EH (cell line): ENCODE results near the gene JOSD2.

ENCODE experiments used
- DNase-seq: peaks from one replicate; pipeline ENCODE4 v3.0.0-alpha.2; 2015; ENCODE audit warnings: low read depth

The JOSD2 gene

DNA sequence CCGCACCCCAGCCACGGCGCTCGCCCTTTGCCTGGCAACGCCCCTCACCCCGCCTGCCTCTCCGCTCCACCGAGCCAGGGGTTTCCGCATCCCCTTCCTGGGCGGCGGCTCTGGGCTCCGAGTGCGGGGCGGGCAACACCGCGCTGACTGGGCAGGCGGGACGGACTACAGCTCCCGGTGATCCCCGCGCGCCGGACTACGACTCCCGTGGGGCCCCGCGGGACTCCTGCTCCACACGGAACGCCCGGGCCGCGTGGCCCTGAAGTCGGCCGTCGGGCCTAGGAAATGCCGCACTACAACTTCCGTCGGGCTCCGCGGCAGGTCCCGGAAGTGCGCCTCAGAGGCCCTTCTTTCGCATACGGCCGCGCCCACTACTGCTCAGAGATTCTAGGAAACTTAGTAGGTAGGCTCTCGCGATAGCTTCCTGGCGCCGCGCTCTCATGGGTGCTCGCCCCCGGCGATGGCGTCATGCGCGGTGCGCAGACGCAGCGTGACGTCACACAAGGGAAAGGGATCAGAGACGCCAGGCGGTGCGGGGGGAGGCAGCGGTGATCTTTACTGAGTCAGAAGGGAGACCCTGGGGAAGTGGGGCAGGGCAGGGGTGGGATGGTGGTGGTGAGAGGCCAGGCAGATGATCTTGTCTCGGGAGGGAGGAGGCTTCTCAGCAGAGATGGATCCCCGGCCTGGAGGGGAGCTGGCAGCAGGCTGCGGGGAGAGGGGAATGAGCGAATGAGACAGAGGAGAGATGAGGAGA, at the start of gene JOSD2:
JOSD2 (minus strand) TSS at position 123 of the 754 bp plus-strand sequence. CDS start 760 bp downstream, outside the sequence.
- DNase-seq: peak; percentile 99

DNA sequence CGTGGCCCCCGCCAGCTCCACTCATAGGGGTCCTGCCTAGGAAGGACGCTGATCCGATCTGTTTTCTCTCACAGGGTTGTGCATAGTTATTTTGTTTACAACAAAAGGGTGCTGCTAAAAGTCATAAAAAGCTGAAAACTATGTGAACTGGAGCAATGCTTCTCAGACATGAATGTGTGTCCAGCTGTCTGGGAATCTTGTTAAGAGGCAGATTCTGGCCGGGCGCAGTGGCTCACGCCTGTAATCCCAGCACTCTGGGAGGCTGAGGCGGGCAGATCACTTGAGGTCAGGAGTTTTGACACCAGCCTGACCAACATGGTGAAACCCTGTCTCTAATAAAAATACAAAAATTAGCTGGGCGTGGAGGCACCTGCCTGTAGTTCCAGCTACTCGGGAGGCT, 48.6 kb upstream of the JOSD2 start:
- DNase-seq: no peak

- no peak for DNase-seq
Measured at GRCh38 chr19:50558449-50558848, 47.5 kb upstream of the JOSD2 start.

DNA sequence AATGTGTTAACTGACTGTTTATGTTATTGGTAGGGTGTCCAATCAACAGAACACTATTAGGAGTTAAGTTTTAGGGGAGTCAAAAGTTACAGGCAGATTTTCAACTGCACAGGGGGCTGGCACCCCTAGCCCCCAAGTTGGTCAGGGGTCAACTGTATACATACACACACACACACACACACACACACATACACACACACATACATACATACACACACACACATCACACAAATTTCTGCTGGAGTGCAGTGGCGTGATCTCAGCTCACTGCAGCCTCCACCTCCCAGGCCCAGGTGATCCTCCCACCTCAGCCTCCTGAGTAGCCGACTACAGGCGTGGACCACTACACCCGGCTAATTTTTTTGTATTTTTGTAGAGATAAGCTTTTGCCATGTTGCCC, 47.0 kb upstream of the JOSD2 start:
- DNase-seq: no peak

GRCh38 chr19:50557009-50557613, 46.1 kb upstream of the JOSD2 start:
- DNase-seq: no peak

GRCh38 chr19:50556282-50557008, 45.5 kb upstream of the JOSD2 start:
- DNase-seq: peak; percentile 68

DNA sequence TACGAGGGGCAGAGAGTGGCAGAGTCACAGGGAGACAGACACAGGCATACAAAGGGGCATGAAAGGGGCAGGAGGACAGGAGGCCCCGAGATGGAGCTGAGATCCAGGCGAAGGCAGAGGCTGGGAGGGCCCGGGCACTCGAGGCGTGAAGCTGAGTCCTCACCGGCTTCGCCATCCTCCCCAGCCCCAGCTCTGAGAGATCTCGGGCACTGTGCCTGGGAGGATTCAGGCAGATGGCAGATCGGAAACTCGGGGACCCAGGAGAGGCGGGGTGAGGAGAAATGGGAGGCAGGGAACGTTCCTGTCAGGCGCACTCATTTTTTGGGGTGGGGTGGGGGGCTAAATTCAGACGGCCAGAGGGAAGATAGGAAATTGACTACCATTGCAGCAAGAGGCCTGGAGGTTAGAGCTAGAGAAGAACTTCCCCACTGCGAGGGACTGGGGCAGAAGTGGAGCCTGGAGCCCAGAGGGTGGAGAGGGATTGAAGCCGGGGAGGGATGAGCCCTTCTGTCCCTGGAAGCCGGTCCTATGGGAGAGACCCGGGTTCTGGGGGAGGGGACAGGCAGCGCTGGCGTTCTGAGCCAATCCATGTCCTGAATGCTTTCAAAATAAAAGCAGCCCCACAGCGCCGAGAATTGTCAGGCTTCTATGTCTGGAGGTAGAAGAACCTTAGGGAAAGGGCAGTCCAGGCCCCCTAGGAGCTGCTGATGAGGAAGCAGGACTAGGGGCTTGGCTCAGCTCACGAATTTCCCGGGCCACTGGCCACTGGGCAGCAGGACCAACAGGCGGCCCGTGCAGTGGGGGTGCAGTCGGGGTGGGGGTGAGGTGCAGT, 44.7 kb upstream of the JOSD2 start:
- DNase-seq: no peak

DNA sequence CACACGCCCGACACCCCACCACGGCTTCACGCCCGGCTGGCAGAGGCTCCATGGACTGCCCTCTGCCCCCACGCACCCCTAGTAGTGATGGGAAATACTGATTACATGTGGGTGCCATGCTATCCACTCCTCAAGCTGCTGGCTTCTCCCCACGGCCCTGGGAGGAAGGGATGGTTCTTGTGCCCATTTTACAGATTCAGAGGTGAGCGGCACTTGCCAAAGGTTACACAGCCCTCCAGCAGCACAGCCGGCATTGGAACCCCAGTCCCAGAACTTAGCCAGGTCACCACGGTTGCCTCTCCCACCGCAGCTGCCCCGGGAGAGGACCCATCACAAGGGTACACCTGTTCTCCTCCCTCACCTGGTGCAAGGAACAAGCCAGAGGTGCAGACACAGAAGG, 44.0 kb upstream of the JOSD2 start:
- DNase-seq: no peak

GRCh38 chr19:50554212-50554611, 43.2 kb upstream of the JOSD2 start:
- no peak for DNase-seq

DNA sequence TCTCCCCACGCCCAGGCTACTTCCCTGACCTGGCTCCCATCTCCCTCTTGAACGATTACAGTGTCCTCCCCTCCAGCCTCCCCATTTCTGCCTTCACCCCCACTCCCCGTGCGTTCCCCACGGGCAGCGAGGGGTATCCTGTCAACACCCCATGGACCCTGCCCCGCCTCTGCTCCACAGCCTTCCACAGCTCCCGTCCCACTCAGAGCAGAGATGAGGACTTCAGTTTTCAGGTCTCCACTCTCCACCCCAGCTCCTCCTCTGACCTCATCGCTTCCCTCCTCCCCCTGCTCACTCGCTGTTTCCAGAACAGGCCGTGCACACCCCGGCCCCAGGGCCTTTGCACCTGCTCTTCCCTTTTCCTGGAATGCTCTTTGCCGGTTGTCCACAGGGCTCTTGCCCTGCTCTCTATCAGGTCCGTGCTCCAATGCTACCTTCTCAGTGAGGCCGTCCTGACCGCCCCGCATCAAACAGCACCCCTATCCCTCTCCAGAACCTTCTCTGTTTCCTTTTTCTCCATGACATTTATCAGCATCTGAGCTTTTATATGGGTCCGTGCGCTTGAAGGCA, 42.2 kb upstream of the JOSD2 start:
- DNase-seq: no peak

GRCh38 chr19:50552540-50552939, 41.5 kb upstream of the JOSD2 start:
- no peak for DNase-seq

- no peak for DNase-seq
Measured at GRCh38 chr19:50551715-50552187, 40.8 kb upstream of the JOSD2 start.

- no peak for DNase-seq
Measured at GRCh38 chr19:50551034-50551714, 40.2 kb upstream of the JOSD2 start.

DNA sequence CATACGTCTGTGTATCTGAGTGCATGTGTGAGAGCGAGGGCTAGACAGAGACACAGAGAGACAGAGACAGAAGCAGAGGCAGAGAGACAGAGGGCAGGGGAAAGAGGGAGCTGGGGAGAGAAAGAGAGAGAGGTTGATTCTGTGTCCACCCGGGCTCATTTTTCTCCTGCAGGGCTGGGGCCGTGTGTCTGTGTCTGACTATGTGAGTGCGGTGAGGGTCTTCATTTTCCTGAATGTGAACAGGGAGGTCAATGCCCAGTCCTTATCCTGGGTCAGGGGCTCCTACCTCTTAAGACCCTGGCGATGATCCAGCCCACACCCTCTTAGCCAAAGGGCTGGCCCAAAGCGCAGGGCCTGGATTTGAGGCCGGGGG, 39.6 kb upstream of the JOSD2 start:
- DNase-seq: no peak

GRCh38 chr19:50549927-50550593, 39.1 kb upstream of the JOSD2 start:
- no peak for DNase-seq

DNA sequence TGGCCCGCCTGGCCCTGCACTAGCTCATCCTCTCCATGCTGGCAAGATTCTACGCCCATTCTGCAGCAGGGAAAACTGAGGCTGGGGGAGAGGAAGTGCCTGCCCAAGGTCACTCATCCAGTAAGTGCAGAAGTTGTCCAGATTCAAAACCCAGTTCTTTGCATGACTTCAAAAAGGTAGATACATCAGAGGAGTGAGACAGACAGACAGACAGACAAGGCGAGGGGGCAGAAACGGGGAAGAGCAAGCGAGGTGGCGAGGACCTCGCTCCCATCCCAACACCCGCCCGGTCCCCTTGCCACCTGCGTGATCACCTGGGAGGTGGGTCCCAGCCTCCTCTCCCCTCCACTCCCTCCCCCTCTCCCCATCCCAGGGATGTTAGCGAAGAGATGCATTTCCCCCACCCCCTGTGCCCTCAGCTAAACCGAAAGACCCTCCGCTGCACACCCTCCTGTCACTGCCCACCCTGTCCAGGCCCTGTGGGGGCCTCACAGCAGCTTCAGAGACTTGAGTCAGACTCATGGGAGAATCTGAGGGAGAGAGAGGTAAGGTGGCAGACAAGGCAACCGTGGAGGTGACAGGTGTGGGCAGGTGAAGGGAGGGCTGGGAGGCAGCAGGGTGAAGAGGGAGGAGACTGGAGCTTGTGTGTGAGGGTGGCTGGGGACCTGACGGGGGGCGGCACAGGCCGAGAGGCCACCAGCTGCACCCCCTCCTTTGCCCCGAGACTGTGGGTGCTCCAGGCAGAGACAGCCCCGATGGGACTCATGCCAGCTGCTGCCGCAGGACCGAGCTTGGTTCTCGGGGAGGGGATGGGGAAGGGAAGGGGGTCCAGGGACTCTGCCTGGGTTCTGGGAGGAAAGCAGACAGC, 38.3 kb upstream of the JOSD2 start:
- DNase-seq: no peak

DNA sequence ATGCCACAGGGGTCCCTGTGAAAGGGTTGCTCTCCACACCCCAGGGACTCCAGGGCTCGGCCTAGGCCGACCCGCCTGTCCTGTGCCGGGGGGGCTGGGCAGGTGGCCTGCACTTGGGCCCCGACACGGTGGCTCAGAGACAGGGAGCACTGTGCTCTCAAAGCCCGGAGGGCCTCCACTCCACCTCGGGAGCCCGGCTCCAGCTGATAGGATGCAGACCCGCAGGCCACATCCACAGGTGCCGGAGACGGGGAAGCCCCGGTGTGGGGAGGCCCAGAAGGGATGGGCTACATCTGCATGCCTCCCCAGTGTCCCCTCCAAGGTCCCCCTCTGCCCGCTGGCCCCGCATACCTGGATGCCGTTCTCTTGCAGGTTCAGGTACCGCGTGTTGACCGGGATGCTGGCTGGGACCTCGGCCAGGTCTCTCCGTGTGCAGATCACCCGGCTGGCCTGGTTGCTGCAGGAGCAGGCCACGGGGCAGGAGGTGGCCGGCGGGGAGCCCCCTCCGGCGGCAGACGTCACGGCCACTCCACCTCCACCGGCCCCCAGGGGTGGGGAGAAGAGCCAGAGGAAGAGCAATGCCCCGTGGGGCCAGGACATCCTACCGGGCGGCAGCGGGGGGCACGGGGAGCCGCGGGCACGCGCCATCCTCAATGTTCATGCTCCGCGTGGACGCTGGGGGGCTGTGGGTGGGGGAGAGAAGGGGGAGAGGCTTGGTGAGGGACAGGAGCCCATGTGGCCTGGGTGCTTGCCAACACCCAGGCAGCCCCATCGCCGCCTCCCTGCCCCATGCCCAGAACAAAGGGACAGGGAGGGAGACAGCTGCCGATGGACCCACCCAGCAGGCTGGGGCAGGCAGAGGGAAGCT, 37.4 kb upstream of the JOSD2 start:
- DNase-seq: no peak

- no peak for DNase-seq
Measured at GRCh38 chr19:50547385-50548190, 36.6 kb upstream of the JOSD2 start.
